Effector CD4-positive, alpha-beta T cell (primary cell): ENCODE results near the gene CHST7.

ENCODE experiments used
- DNase-seq: peaks from one replicate; pipeline ENCODE4 v3.0.0-alpha.2; 2020

CHST7 gene

DNA sequence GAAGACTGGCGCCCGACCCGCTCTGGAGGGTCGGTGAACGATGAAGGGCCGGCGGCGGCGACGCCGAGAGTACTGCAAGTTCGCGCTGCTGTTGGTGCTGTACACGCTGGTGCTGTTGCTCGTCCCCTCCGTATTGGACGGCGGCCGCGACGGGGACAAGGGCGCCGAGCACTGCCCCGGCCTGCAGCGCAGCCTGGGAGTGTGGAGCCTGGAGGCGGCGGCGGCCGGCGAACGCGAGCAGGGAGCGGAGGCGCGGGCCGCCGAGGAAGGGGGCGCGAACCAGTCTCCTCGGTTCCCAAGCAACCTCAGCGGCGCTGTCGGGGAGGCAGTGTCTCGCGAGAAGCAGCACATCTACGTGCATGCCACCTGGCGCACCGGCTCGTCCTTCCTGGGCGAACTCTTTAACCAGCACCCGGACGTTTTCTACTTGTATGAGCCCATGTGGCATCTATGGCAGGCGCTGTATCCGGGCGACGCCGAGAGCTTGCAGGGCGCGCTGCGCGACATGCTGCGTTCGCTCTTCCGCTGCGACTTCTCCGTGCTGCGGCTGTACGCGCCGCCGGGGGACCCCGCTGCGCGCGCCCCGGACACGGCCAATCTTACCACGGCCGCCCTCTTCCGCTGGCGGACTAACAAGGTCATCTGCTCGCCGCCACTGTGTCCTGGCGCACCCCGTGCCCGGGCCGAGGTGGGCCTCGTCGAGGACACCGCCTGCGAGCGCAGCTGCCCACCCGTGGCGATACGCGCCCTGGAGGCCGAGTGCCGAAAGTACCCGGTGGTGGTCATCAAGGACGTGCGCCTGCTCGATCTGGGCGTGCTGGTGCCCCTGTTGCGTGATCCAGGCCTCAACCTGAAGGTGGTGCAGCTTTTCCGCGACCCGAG, 568 bp downstream of the CHST7 start:
- peak; percentile 68 for DNase-seq

DNA sequence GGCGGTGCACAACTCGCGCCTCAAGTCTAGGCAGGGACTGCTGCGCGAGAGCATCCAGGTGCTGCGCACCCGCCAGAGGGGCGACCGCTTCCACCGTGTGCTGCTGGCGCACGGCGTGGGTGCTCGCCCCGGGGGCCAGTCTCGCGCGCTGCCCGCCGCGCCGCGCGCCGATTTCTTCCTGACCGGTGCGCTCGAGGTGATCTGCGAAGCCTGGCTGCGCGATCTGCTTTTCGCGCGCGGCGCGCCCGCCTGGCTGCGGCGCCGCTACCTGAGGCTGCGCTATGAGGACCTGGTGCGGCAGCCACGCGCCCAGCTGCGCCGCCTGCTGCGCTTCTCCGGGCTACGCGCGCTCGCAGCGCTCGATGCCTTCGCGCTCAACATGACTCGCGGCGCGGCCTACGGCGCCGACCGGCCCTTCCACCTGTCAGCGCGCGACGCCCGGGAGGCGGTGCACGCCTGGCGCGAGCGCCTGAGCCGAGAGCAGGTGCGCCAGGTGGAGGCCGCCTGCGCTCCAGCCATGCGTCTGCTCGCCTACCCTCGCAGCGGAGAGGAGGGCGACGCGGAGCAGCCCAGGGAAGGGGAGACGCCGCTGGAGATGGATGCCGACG, 1.3 kb downstream of the CHST7 start:
- peak; percentile 29 for DNase-seq

DNA sequence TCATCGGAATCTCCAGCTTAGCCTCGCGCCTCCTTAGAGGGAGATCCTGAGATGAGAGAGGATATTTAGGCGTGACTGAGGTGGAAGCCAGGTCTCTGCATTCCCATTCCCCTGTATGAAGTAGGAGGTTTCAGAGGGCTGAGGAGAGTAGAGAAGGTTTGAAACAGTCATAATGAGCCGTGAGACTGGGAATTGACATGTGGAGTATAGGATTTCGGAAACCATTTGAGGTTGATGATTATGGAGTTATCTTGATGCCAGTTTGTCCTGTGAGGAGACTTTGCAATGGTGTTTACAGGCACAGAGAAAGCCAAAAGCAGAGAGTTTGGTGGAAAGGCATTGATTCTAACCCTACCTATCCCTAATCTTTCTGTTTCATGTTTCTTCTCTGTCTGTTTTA, 2.0 kb downstream of the CHST7 start:
- no peak for DNase-seq

DNA sequence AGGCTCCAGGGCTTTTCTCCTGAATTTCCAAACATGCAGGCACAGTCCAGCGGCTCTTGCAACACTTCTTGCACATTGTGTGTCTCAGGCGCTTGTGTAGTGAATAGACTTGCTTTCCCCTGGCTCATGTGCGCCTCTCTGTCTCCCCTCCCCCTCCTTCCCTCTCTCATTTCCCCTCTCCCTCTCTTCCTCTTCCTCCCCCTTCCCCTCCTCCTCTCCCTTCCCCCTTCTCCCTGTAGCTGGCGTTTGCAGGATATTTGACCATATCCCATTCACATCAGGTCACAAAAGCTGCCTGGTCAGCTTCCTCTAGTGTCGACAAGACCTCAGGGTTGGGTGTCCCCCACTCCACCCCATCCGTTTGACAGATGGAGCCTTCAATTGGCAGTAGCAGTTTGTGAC, 2.4 kb downstream of the CHST7 start:
- DNase-seq = no peak

DNA sequence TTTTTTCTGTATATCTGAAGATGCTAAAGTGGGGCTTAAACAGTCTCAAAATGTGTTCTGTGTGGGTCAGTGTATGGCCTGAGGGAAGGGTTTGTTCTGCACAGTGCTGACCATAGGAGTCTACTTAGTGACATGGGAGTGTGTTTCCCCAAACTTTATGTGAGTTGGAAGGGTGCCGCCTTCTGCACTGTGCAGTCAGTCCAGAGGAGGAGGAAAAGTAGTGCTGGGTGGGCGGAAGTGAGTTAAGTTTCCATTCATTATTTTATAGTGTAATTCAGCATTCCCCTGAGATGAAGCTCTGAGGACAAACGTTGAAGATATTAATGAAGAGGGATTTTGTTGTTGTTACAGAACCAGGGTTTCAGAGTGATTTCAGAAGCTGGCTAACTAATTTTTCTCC, 2.9 kb downstream of the CHST7 start:
- DNase-seq = no peak

DNA sequence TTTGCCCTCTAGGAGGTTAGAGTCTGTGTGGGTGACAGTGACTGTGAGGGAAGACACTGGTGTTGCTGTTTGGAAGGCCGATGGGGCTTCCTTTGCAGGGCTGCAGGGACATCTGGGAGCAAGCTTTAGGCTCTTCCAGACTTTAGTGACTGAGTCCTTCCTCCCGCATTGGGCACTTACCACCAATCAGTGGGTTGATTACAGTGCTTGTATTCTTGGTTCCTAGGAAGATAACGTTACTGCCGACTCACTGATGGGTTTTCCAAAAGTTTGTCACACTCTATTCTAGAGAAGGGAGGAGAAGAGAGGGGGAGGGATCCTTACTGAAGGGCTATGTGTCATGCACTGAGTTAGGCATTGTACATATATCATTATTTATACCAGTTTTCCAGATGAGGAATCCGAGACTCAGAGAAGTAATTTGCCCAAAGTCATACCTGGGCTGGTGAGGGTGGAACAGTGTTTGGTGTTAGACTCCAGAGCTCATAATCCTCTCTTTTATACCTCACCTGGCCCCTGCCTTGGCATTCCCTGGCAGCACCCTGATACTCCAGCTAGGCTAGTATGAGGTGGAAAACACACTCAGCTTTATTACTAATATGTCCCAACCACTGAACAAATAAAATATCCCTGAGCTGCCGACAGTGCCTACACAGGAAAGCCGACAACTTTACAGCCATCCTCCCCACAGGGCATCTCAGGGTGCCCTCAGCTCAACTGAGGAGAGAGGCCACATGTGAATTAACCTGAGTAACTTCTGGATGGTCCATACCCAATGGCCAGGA, 3.8 kb downstream of the CHST7 start:
- DNase-seq = no peak

DNA sequence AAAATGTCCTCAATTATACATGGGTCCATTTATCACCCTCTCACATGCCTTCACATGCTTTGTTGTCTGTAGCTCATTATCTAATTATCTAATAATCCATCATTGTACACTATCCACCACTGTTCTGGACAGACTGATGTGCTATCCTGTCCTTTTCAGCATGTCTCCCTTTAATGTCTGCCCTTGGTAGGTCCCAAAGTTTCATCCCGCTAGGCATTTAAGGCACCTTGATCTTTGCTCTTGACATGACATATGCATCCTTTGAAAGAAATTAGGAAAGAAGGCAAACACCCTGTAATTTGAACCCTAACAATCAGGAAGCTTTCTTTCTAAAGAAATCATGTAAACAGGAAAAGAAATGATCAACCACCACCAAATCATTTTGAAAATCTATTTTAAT, 5.7 kb downstream of the CHST7 start:
- no peak for DNase-seq

DNA sequence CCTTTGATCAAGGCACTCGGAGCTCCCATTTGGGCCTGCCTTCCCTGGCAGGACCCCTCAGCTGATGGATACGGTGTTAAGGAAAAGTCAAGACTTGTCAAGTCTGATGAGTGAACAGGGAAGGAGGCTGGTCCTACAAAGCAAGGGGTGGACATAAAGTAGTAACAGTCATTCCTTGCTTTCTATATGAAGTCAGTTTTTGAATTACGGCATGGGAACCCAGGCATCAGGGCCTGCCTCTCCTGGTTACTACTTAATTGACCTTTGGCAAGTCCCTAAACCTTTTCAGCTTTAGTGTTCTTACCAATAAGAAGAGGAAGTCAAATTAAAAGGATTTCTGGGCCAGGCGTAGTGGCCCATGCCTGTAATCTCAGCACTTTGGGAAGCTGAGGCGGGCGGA, 7.0 kb downstream of the CHST7 start:
- no peak for DNase-seq

DNA sequence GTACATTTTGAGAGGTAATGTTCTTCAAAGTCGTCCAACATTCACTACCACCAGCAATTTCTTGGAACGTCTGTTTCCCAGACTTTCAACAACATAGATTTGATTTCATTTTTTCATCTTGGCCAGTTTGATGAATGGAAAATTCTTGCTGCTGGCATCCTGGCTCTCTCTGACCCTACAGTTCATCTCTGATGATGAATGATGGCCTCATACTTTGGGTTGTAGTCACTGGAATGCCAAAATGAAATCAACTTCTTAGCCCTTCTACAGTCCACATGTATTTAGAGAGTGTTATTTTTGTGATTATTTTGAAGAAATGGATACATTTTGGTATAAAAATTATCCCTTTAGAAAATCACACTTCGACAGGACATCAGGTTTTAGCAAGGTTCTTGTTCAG, 8.8 kb downstream of the CHST7 start:
- DNase-seq = no peak

- no peak for DNase-seq
These were observed 9.4 kb downstream of the CHST7 start for GRCh38 chrX:46582966-46583365.

DNA sequence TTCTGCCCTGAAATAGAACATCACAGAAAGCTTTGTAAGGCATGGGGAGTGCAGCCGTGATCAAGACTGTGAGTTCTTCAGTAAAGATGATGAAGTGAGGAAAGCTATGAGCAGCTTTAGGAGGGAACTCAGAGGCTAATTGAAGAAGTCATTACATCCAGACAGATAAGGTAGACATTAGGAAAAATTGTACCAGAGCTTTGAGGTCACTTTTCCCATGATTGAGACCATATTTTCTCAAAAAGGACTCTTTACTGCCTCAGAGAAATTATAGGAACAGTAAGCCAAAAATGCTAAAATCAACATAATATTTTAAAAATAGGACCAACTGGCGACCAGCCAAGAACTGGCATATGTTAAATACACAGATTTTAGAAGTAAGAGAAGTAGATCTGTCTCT, 11.2 kb downstream of the CHST7 start:
- no peak for DNase-seq

GRCh38 chrX:46587158-46587557, 13.6 kb downstream of the CHST7 start:
- no peak for DNase-seq

- DNase-seq = no peak
These were observed 14.2 kb downstream of the CHST7 start for GRCh38 chrX:46587753-46588171.

- peak; percentile 35 for DNase-seq
These were observed 14.7 kb downstream of the CHST7 start for GRCh38 chrX:46588263-46588662.

- no peak for DNase-seq
These were observed 16.6 kb downstream of the CHST7 start for GRCh38 chrX:46589977-46590723.

DNA sequence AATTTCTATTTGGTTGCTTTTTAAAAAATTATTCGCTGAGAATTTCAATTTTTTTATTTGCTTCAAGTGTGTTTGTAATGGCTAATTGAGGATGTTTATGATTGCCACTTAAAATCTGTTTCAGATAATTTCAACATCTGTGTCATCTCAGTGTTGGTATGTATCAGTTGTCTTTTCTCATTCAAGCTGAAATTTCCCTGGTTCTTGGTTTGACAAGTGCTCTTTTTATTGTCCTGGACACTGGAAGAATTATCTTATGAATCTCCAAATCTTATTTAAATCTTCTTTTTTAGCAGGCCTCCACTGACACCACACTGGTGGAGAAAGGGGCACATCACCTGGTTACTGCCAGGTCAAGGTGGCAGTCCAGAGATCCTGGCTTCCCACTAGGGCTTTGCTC, 21.5 kb downstream of the CHST7 start:
- no peak for DNase-seq

GRCh38 chrX:46597208-46597607, 23.6 kb downstream of the CHST7 start:
- no peak for DNase-seq

GRCh38 chrX:46597771-46598170, 24.2 kb downstream of the CHST7 start:
- DNase-seq = no peak

GRCh38 chrX:46599051-46599560, 25.5 kb downstream of the CHST7 start:
- DNase-seq = no peak

- DNase-seq = no peak
These were observed 27.7 kb downstream of the CHST7 start for GRCh38 chrX:46601283-46601682.

DNA sequence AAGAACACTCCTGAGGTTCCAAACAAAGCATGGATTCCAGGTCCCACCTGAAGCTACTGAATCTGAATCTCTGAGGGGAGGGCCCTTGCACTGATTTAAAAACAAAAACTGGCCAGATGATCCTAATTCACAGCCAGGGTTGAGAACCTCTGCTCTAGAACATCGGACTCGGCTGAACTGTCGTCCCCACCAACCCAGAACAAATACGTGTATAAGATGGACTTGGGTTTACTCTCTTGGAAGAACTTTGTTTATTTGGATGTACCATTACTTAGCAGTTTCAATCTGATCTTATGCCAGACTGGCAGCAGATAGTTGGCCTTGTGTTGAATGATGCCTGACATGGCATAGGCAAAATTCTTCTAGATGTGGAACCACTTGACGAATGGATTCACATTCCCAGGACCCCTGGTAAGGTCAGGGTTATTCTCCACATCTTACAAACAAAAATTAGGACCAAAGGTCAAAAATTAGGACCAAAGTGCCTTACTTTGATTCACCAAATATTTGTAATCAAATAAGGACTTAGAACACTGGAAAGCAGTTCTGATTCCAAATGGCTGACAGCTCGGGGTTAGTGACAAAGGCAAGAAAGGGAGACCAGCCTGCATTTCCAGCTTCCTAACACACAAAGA, 29.0 kb downstream of the CHST7 start:
- DNase-seq = no peak

GRCh38 chrX:46607916-46608315, 34.4 kb downstream of the CHST7 start:
- DNase-seq = no peak
